SH-SY5Y (cell line): ENCODE data around the gene MYO1F.

Source experiments
- GATA2 ChIP-seq: IDR thresholded peaks from 2 replicates; pipeline ENCODE4 v1.6.1; 2011; ENCODE audit warnings: mild to moderate bottlenecking, low read depth, low read length
- GATA3 ChIP-seq: IDR thresholded peaks from 2 replicates; pipeline ENCODE4 v1.6.1; 2011; ENCODE audit warnings: low read depth, mild to moderate bottlenecking, low read length, moderate library complexity

MYO1F gene

GRCh38 chr19:8482696-8483095 lies 94.5 kb downstream of the MYO1F start:
- TF ChIP-seq GATA2 (no peak), GATA3 (no peak)

GRCh38 chr19:8481616-8482015 lies 95.6 kb downstream of the MYO1F start:
- TF ChIP-seq GATA2 (no peak), GATA3 (no peak)

- TF ChIP-seq GATA2 (no peak), GATA3 (no peak)
Observed at GRCh38 chr19:8481201-8481600, 96.0 kb downstream of the MYO1F start.

- TF ChIP-seq GATA2 (no peak), GATA3 (no peak)
Observed at GRCh38 chr19:8478598-8478997, 98.6 kb downstream of the MYO1F start.

- TF ChIP-seq GATA3 (no peak), GATA2 (no peak)
Observed at GRCh38 chr19:8477889-8478288, 99.4 kb downstream of the MYO1F start.

GRCh38 chr19:8476524-8476923 lies 100.7 kb downstream of the MYO1F start:
- TF ChIP-seq GATA3: no peak

GRCh38 chr19:8475005-8475404 lies 102.2 kb downstream of the MYO1F start:
- TF ChIP-seq GATA3: no peak
- TF ChIP-seq GATA2: no peak

GRCh38 chr19:8473648-8474476 lies 103.4 kb downstream of the MYO1F start:
- no peak for TF ChIP-seq GATA3
- TF ChIP-seq GATA2: no peak
